ENCODE measurements around the gene TUBGCP2.
"Not testable (repeated sequence)": the region's sequence is repeated elsewhere in the genome, so short reads cannot be mapped to it uniquely, and the experiment has no call there.

Gene TUBGCP2

GRCh38 chr10:133277277-133277992, 31.2 kb downstream of the TUBGCP2 start:
- DNase-seq: no peak

DNA sequence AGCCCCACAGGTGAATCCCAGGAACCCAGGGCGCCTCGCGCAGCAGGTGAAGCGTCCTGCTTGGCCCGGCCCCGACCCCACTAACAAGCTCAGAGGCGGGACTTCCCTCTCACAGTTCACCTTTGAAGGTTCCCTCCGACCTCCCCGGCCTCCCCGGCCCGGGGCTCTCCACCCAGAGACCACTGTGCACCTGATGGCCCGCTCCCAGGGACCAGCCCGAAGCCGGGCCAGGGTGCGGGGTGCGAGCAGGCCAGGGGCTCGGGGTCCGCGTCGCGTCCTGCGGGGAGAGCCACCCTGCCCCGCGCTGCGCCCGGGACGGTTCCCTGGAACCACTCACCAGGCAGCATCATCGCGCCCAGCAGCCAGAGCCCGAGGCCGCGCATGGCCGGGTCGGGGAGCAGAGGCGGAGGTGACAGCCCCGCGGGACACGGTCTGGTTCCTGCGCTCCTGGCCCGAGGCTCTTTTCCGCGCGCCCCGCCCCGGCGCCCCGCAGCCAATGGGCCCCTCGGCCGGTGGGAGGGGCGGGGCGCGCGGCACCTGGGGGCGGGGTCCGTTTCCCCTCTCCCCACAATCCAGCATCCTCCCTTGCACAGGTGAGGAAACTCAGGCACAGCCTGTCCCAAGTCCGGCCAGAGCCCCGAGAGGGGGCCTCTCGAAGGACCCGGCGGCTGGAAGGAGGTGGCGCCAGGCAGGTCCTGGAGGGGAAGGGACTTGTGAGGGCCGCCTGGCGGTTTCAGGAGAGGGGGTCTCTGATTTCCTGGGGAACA, 32.1 kb downstream of the TUBGCP2 start, which contains the start of gene ADAM8:
ADAM8 (minus strand) TSS at position 434 of the 767 bp plus-strand sequence; CDS start at position 383, 51 bp downstream.
- DNase-seq: no peak

DNA sequence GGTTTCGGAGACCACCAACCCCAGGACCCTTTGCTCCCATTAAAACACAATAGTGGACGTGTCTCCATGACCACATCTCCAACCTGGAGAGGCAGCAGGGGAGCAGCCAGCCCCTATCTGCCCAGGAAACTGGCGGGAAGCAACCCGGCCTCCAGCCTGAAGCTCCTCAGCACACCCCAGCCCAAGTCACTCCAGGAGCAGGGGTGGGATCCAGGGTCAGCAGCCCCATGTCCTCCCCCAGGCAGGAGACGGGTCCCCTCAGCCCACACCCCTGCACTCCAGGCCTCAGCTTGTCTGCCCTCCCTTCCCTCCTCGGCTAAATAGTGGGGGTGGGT, 32.6 kb downstream of the TUBGCP2 start:
- DNase-seq: no peak

DNA sequence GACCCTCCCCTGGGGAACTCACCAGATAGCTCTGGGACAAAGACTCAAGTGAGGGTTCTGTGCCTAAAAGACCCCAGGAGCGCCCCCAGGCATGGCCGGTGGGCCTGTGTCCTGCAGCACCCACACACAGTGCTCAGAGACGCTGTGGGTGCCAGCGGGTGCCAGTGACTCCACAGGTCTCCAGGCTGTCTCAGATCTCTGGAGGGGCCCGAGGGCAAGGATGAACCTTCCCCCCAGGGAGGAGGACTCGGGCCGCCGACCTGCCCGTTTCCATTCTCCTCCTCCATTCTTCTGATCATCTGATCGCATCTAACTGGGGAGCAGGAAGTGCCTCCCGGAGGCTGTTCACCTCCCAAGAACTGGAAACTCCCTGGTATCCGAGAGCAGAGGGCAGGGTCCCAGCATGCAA, 33.0 kb downstream of the TUBGCP2 start:
- no peak for DNase-seq

GRCh38 chr10:133274751-133275683, 33.7 kb downstream of the TUBGCP2 start:
- peak; percentile 39 for DNase-seq

- no peak for DNase-seq
These were observed 35.0 kb downstream of the TUBGCP2 start for GRCh38 chr10:133273534-133274143.

- DNase-seq: no peak
These were observed 35.7 kb downstream of the TUBGCP2 start for GRCh38 chr10:133272964-133273420.

GRCh38 chr10:133272301-133272963, 36.2 kb downstream of the TUBGCP2 start:
- no peak for DNase-seq

DNA sequence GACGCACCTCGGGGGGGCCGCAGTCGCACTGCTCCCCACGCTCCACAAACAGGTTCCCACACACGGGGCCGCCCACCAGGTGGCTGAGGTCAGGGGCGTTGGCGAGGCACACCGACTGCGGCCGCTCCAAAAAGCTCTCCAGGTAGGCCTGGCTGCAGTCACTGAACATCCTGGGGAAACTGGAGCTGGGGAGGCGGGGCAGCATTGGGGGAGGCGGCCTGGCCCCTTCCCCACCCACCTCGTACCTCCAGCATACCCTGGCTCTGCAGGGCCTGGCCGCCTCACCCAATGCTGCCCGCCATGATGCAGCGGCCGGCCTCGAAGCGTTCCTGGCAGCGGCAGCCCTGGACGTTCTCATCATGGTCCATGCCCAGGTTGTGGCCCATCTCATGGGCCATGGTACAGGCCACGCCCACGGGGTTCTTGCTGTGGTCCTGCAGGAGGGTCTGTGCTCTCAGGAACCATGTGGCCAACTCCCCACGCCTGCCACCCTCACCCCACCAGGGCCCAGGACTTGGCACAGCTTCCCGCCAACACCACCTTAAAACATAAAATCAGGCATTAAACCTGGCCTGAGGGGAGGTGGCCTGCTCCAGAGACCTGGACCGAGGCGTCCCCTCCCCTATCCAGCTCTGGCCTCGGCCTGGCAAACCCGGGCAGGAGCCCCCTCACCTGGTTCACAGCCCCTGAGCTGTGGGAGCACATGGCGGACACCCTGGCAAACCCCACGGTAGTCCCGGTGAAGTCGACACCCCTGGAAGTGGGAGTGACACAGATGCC, 37.0 kb downstream of the TUBGCP2 start:
- no peak for DNase-seq

DNA sequence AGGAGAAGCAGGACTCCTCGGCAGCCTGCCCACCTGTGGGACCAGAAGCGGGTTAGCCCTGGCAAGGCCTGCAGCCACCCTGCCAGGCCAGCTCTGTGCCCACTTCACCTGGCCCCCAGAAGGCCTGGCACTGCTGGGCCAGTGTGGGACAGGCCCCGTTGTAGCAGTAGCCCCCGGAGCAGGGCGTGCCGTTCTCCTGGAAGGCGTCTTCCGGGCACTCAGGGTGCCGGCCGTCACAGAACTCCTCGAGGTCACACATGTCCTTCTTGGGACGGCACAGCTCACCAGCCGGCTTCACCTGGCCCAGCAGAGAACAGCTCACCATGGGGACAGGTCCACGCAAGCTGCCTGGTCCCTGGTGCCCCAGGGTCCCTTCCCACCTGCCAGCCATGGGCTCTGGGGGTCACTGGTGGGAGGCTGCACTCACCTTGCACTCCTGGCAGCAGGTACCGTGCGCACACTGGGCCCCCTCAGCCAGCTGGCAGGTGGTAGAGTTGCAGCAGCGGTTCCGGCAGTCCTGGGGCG, 37.8 kb downstream of the TUBGCP2 start:
- no peak for DNase-seq

- DNase-seq: no peak
These were observed 38.5 kb downstream of the TUBGCP2 start for GRCh38 chr10:133270204-133270603.

- DNase-seq: no peak
These were observed 39.3 kb downstream of the TUBGCP2 start for GRCh38 chr10:133269367-133269766.

DNA sequence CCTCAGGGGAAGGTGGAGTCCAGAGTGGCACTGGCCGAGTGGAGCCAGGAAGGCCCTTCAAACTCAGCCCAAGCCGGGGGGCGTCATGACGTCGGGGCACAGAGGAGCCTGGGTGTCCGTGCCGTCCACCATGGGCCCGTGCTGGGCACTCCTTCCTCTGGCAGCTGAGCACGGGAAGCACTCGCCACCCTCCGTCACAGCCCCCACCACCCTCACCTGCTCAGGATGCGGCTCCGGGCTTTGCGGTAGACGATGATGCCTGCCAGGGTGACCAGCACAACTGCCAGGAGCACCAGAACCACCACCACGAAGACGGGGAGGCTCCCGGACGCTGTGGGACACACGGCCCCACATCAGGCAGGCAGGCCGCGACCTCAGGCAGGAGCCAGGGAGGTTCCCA, 40.1 kb downstream of the TUBGCP2 start:
- DNase-seq: no peak

DNA sequence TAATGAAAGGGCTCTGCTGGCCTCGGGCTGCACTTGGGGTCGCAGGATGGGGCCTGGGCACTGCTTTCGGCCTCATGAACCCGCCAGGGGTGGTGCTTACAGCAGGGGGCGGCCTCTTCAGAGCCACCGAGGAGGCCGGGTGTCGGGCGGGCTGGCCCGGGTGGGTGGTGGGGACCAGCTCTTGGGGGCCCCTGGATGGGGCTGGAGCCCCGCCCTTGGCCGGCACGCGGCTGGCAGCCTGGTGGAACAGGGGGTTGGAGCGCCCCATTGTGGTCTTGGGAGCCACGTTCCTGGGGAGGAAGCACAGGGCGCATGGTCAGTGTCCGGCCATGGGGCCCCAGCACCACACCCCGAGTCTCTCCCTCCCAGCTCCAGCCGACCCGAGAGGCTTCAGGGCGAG, 40.8 kb downstream of the TUBGCP2 start:
- no peak for DNase-seq

GRCh38 chr10:133267293-133267692, 41.4 kb downstream of the TUBGCP2 start:
- no peak for DNase-seq

GRCh38 chr10:133266056-133266795, 42.4 kb downstream of the TUBGCP2 start:
- DNase-seq: no peak

DNA sequence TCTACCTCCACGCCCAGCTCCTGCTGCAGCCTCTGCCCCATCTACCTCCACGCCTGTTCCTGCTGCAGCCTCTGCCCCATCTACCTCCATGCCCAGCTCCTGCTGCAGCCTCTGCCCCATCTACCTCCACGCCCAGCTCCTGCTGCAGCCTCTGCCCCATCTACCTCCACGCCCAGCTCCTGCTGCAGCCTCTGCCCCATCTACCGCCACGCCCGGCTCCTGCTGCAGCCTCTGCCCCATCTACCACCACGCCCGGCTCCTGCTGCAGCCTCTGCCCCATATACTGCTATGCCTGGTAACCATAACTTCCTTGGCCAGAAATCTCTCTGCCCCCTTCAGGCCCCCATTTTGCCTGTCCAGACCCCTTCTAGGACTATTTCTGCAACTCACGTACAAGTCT, 43.6 kb downstream of the TUBGCP2 start:
- DNase-seq: not testable (repeated sequence)

GRCh38 chr10:133264461-133264860, 44.2 kb downstream of the TUBGCP2 start:
- no peak for DNase-seq

DNA sequence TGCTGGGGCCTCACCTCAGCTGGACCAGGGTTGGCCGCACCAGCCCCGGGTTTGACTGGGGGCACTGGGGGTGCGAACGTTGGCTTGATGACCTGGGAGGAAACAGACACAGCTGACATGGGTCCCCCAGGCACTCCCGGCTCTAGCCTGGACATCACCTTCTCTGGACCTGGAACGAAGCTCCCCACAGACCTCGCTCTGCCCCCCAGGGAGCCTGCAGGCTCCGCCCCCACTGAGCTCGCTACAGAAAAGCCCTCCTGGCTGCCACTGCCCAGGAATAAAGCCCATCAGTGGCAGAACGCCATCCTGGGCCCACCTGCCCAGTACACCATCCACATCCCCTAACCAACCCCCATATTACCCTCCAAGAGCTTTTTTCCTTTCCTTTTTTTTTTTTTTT, 45.0 kb downstream of the TUBGCP2 start:
- no peak for DNase-seq

DNA sequence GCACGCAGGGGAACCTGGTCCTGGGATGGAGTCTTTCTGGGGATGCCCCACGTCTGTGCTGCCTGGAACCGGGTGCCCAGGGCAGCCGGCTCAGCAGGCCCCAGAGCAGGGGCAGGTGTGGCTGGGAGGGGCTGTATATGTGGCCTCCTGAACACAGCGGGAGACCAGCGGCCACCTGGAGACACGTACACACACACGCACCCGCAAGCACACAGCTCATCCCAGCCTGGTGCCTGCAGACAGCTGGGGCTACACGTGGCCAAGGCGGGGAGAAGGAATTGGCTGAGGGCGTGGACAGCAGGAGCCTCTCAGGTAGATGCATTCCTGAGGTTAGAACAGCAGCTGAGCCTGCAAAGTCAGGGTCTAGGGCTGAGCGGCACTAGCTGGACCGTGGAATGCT, 46.0 kb downstream of the TUBGCP2 start:
- no peak for DNase-seq

Measured in KG1 (cell line).